ENCODE data around the gene MAP3K14.

The MAP3K14 gene

GRCh38 chr17:45283711-45284110 lies 33.1 kb downstream of the MAP3K14 start:
- no peaks in the 10 kb centered on the region for H3K9me3 ChIP-seq (ENCODE audit: control insufficient read depth in 5 of 5, low read length in 5 of 5)
- no peak overlapping the region for H3K9ac ChIP-seq (ENCODE audit: low read length in 5 of 5)
- H3K36me3 ChIP-seq (ENCODE audit: control insufficient read depth in 5 of 5, insufficient read depth in 5 of 5, low read length in 5 of 5): peaks cover 0 to 66% (median 54%) of the 10 kb centered on the region in 5 donors
- no peak overlapping the region for H3K4me3 ChIP-seq (ENCODE audit: low read depth in 1 of 5, low read length in 5 of 5)
- peaks cover 0 to 6% (median 2%) of the 10 kb centered on the region in 5 donors for H3K4me1 ChIP-seq (ENCODE audit: control insufficient read depth in 5 of 5, insufficient read depth in 5 of 5, low read length in 5 of 5)
- no peaks in the 10 kb centered on the region for H3K27me3 ChIP-seq (ENCODE audit: control insufficient read depth in 5 of 5, insufficient read depth in 4 of 5, low read length in 5 of 5)
- H3K27ac ChIP-seq (ENCODE audit: low read depth, low read length): no peak overlapping the region

DNA sequence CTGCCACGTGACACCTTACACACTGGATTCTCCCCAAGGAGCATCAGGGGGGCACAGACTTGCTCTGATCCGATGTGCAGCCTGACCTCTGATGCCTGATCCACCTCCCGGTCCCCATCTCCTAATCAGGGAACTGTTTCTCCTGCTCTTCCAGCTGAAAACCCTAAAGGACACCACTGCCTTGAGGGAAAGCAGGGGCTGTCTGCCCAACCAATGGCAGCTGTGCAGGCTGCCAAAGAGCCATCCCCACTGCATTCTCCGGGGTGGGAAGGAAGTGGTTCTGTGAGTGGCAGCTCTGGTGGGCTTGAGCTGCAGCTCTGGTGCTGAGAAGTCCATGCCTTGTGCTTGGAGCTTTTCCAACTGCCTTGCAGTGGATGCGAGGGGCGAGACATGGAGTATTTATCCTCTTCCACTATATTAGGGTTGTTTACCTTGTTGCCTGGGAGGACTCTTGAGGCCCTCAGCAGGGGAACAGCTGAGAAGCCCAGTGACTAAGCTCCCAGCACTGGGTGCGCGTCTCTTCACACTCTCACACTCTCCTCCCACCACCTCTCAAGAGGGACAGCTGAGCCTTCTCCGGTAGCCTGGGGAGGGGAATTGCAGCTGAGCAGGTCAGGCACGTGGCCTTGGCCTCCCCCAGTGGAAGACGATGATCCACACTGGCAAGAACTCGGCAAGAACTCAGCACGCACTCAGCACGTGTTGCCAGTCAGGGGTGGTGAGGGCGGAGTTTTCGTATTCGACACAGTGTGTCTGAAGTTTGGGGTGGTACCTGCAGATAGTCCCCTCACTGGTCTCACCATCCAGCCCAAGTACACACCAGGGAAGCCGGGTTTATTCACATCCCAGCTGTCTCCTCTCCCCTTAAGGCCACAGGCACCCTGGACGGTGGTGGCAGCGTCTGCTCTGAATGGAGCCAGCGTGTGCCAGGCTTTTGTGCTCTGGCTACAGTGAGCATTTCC lies 33.9 kb downstream of the MAP3K14 start:
- H3K9ac ChIP-seq (ENCODE audit: low read length in 5 of 5): no peak overlapping the region
- H3K4me3 ChIP-seq (ENCODE audit: low read depth in 1 of 5, low read length in 5 of 5): no peak overlapping the region
- peaks cover 4 to 10% (median 7%) of the 10 kb centered on the region in 5 donors for H3K4me1 ChIP-seq (ENCODE audit: control insufficient read depth in 5 of 5, insufficient read depth in 5 of 5, low read length in 5 of 5)
- peaks cover 0 to 61% (median 51%) of the 10 kb centered on the region in 5 donors for H3K36me3 ChIP-seq (ENCODE audit: control insufficient read depth in 5 of 5, insufficient read depth in 5 of 5, low read length in 5 of 5)
- no peaks in the 10 kb centered on the region for H3K9me3 ChIP-seq (ENCODE audit: control insufficient read depth in 5 of 5, low read length in 5 of 5)
- H3K27ac ChIP-seq (ENCODE audit: low read depth, low read length): no peak overlapping the region
- no peaks in the 10 kb centered on the region for H3K27me3 ChIP-seq (ENCODE audit: control insufficient read depth in 5 of 5, insufficient read depth in 4 of 5, low read length in 5 of 5)

- Histone ChIP-seq H3K27ac (ENCODE audit: low read depth, low read length) (no peak overlapping the region), H3K4me1 (ENCODE audit: control insufficient read depth in 5 of 5, insufficient read depth in 5 of 5, low read length in 5 of 5) (peaks cover 10 to 19% (median 13%) of the 10 kb centered on the region in 5 donors), H3K9me3 (ENCODE audit: control insufficient read depth in 5 of 5, low read length in 5 of 5) (no peaks in the 10 kb centered on the region), H3K36me3 (ENCODE audit: control insufficient read depth in 5 of 5, insufficient read depth in 5 of 5, low read length in 5 of 5) (peaks cover 0 to 34% (median 28%) of the 10 kb centered on the region in 5 donors), H3K4me3 (ENCODE audit: low read depth in 1 of 5, low read length in 5 of 5) (no peak overlapping the region), H3K27me3 (ENCODE audit: control insufficient read depth in 5 of 5, insufficient read depth in 4 of 5, low read length in 5 of 5) (no peaks in the 10 kb centered on the region), H3K9ac (ENCODE audit: low read length in 5 of 5) (no peak overlapping the region)
These were observed 36.9 kb downstream of the MAP3K14 start for GRCh38 chr17:45279898-45280297.

DNA sequence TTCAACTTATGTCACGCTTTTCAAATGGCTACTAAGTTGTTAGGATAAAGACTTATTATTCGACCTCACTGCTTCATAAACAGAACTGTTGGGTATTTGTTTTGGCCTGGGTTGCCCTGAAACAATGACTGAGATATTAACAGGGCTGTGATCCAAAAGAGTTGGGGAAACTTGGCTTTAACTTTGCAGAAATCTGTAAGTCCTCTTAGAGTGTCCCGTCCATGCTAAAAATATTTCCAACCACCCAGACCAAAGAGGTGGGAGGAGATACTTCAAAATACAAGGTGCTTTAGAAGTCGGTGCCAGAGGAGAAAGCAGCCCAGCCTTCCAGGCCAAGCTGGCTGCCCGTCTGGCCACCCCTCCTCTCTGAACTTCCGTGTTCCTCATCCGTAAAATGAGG lies 38.8 kb downstream of the MAP3K14 start:
- Histone ChIP-seq H3K27ac (ENCODE audit: low read depth, low read length) (peak overlapping the region; percentile 35), H3K36me3 (ENCODE audit: control insufficient read depth in 5 of 5, insufficient read depth in 5 of 5, low read length in 5 of 5) (peaks cover 0 to 31% (median 24%) of the 10 kb centered on the region in 5 donors)

GRCh38 chr17:45277216-45277849 lies 39.5 kb downstream of the MAP3K14 start:
- H3K9ac ChIP-seq (ENCODE audit: low read length in 5 of 5): no peak overlapping the region
- peak overlapping the region in 2 of 5 donors; percentile 11 to 13 for H3K4me3 ChIP-seq (ENCODE audit: low read depth in 1 of 5, low read length in 5 of 5)
- H3K36me3 ChIP-seq (ENCODE audit: control insufficient read depth in 5 of 5, insufficient read depth in 5 of 5, low read length in 5 of 5): peaks cover 0 to 31% (median 20%) of the 10 kb centered on the region in 5 donors
- H3K9me3 ChIP-seq (ENCODE audit: control insufficient read depth in 5 of 5, low read length in 5 of 5): no peaks in the 10 kb centered on the region
- H3K4me1 ChIP-seq (ENCODE audit: control insufficient read depth in 5 of 5, insufficient read depth in 5 of 5, low read length in 5 of 5): peaks cover 10 to 19% (median 13%) of the 10 kb centered on the region in 5 donors
- H3K27me3 ChIP-seq (ENCODE audit: control insufficient read depth in 5 of 5, insufficient read depth in 4 of 5, low read length in 5 of 5): no peaks in the 10 kb centered on the region
- peak overlapping the region; percentile 35 for H3K27ac ChIP-seq (ENCODE audit: low read depth, low read length)

More for the DNA sequence above, 38.8 kb downstream of the MAP3K14 start:
- Histone ChIP-seq H3K9ac (ENCODE audit: low read length in 5 of 5) (no peak overlapping the region), H3K4me1 (ENCODE audit: control insufficient read depth in 5 of 5, insufficient read depth in 5 of 5, low read length in 5 of 5) (peaks cover 10 to 19% (median 13%) of the 10 kb centered on the region in 5 donors), H3K27me3 (ENCODE audit: control insufficient read depth in 5 of 5, insufficient read depth in 4 of 5, low read length in 5 of 5) (no peaks in the 10 kb centered on the region), H3K9me3 (ENCODE audit: control insufficient read depth in 5 of 5, low read length in 5 of 5) (no peaks in the 10 kb centered on the region), H3K4me3 (ENCODE audit: low read depth in 1 of 5, low read length in 5 of 5) (no peak overlapping the region)

DNA sequence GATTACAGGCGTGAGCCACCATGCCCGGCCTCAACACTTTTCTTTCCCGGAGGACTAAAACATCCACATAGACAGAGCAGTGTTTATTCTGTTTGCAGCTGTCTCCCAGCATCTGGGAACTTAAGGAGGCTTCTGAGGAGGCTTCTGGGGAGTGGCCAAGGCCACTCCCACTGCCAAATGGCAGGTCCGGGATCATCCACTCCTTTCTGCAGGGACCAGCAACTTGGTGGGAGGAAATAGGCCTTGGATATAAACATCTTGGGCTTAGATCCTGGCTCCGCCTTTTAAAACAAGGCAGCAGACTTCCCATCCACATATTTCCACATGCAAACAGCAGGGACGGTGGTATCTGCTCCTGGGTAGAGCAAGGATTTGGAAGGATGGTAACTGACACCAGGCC lies 40.8 kb downstream of the MAP3K14 start:
- H3K4me3 ChIP-seq (ENCODE audit: low read depth in 1 of 5, low read length in 5 of 5): no peak overlapping the region
- H3K9ac ChIP-seq (ENCODE audit: low read length in 5 of 5): no peak overlapping the region
- no peaks in the 10 kb centered on the region for H3K27me3 ChIP-seq (ENCODE audit: control insufficient read depth in 5 of 5, insufficient read depth in 4 of 5, low read length in 5 of 5)
- peaks cover 0 to 40% (median 26%) of the 10 kb centered on the region in 5 donors for H3K36me3 ChIP-seq (ENCODE audit: control insufficient read depth in 5 of 5, insufficient read depth in 5 of 5, low read length in 5 of 5)
- H3K9me3 ChIP-seq (ENCODE audit: control insufficient read depth in 5 of 5, low read length in 5 of 5): no peaks in the 10 kb centered on the region
- no peak overlapping the region for H3K27ac ChIP-seq (ENCODE audit: low read depth, low read length)
- peaks cover 10 to 19% (median 13%) of the 10 kb centered on the region in 5 donors for H3K4me1 ChIP-seq (ENCODE audit: control insufficient read depth in 5 of 5, insufficient read depth in 5 of 5, low read length in 5 of 5)

- Histone ChIP-seq H3K4me3 (ENCODE audit: low read depth in 1 of 5, low read length in 5 of 5) (no peak overlapping the region), H3K36me3 (ENCODE audit: control insufficient read depth in 5 of 5, insufficient read depth in 5 of 5, low read length in 5 of 5) (peaks cover 0 to 53% (median 43%) of the 10 kb centered on the region in 5 donors), H3K4me1 (ENCODE audit: control insufficient read depth in 5 of 5, insufficient read depth in 5 of 5, low read length in 5 of 5) (peaks cover 10 to 19% (median 13%) of the 10 kb centered on the region in 5 donors), H3K9ac (ENCODE audit: low read length in 5 of 5) (no peak overlapping the region), H3K9me3 (ENCODE audit: control insufficient read depth in 5 of 5, low read length in 5 of 5) (no peaks in the 10 kb centered on the region), H3K27me3 (ENCODE audit: control insufficient read depth in 5 of 5, insufficient read depth in 4 of 5, low read length in 5 of 5) (no peaks in the 10 kb centered on the region), H3K27ac (ENCODE audit: low read depth, low read length) (no peak overlapping the region)
These were observed 42.8 kb downstream of the MAP3K14 start for GRCh38 chr17:45274033-45274432.

DNA sequence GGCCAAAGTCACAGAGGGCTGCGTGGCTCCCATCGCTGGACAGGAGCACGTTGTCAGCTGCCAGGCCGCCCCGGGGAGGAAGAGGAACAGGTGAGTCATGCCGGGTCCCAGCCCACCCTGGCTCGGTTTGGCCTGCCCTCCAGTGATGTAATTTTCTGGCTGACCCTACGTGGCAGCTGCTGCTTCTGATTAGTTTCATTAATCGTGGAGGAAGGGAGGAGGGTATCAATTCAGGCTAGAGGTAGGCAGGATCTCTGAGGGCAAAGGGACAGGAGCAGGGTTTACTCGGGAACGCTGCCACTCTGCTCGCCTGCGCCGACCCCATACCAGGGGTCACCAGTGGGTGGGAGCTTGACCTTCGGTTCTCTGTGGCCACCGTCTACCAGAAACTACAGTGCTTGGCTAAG lies 43.3 kb downstream of the MAP3K14 start:
- no peak overlapping the region for H3K4me3 ChIP-seq (ENCODE audit: low read depth in 1 of 5, low read length in 5 of 5)
- peaks cover 0 to 58% (median 48%) of the 10 kb centered on the region in 5 donors for H3K36me3 ChIP-seq (ENCODE audit: control insufficient read depth in 5 of 5, insufficient read depth in 5 of 5, low read length in 5 of 5)
- H3K4me1 ChIP-seq (ENCODE audit: control insufficient read depth in 5 of 5, insufficient read depth in 5 of 5, low read length in 5 of 5): peaks cover 10 to 15% (median 13%) of the 10 kb centered on the region in 5 donors
- no peak overlapping the region for H3K9ac ChIP-seq (ENCODE audit: low read length in 5 of 5)
- H3K9me3 ChIP-seq (ENCODE audit: control insufficient read depth in 5 of 5, low read length in 5 of 5): no peaks in the 10 kb centered on the region
- no peaks in the 10 kb centered on the region for H3K27me3 ChIP-seq (ENCODE audit: control insufficient read depth in 5 of 5, insufficient read depth in 4 of 5, low read length in 5 of 5)
- no peak overlapping the region for H3K27ac ChIP-seq (ENCODE audit: low read depth, low read length)

- Histone ChIP-seq H3K27ac (ENCODE audit: low read depth, low read length) (no peak overlapping the region), H3K4me1 (ENCODE audit: control insufficient read depth in 5 of 5, insufficient read depth in 5 of 5, low read length in 5 of 5) (no peaks in the 10 kb centered on the region), H3K27me3 (ENCODE audit: control insufficient read depth in 5 of 5, insufficient read depth in 4 of 5, low read length in 5 of 5) (no peaks in the 10 kb centered on the region), H3K9ac (ENCODE audit: low read length in 5 of 5) (no peak overlapping the region), H3K4me3 (ENCODE audit: low read depth in 1 of 5, low read length in 5 of 5) (no peak overlapping the region), H3K9me3 (ENCODE audit: control insufficient read depth in 5 of 5, low read length in 5 of 5) (no peaks in the 10 kb centered on the region), H3K36me3 (ENCODE audit: control insufficient read depth in 5 of 5, insufficient read depth in 5 of 5, low read length in 5 of 5) (peaks cover 0 to 78% (median 66%) of the 10 kb centered on the region in 5 donors)
These were observed 45.2 kb downstream of the MAP3K14 start for GRCh38 chr17:45271603-45272002.

All from subcutaneous abdominal adipose tissue (tissue), 5 donors.